GM12873 (cell line): ENCODE measurements around the gene CAPZA2.

ENCODE experiments used
- CTCF ChIP-seq: IDR thresholded peaks from 2 replicates; pipeline ENCODE4 v1.5.1; 2012; ENCODE audit warnings: low read depth, mild to moderate bottlenecking, moderate library complexity, low read length, control low read depth; ENCODE audit not compliant: insufficient read depth; ENCODE audit errors: missing control alignments

Gene CAPZA2

GRCh38 chr7:116899308-116899707 lies 36.9 kb downstream of the CAPZA2 start:
- no peak for TF ChIP-seq CTCF

- TF ChIP-seq CTCF = no peak
Observed at GRCh38 chr7:116901143-116901542, 38.8 kb downstream of the CAPZA2 start.

GRCh38 chr7:116902867-116903266 lies 40.5 kb downstream of the CAPZA2 start:
- TF ChIP-seq CTCF = no peak

GRCh38 chr7:116906391-116906790 lies 44.0 kb downstream of the CAPZA2 start:
- no peak for TF ChIP-seq CTCF

- TF ChIP-seq CTCF = no peak
Observed at GRCh38 chr7:116910383-116910782, 48.0 kb downstream of the CAPZA2 start.

- TF ChIP-seq CTCF = no peak
Observed at GRCh38 chr7:116911801-116912200, 49.4 kb downstream of the CAPZA2 start.

GRCh38 chr7:116912269-116912909 lies 50.0 kb downstream of the CAPZA2 start:
- TF ChIP-seq CTCF = no peak

- TF ChIP-seq CTCF = no peak
Observed at GRCh38 chr7:116918704-116919103, 56.3 kb downstream of the CAPZA2 start.
